Stimulated activated CD4-positive, alpha-beta T cell treated with anti-CD3 and anti-CD28 coated beads, Interleukin-4, amount 100 ng/mL, for 24 hours (primary cell): ENCODE measurements around the gene OTOP3.

Experiments
- DNase-seq: peaks from one replicate; pipeline ENCODE4 v3.0.0-alpha.2; 2020

OTOP3 gene

GRCh38 chr17:74990581-74991105 lies 54.9 kb downstream of the OTOP3 start:
- no peak for DNase-seq

DNA sequence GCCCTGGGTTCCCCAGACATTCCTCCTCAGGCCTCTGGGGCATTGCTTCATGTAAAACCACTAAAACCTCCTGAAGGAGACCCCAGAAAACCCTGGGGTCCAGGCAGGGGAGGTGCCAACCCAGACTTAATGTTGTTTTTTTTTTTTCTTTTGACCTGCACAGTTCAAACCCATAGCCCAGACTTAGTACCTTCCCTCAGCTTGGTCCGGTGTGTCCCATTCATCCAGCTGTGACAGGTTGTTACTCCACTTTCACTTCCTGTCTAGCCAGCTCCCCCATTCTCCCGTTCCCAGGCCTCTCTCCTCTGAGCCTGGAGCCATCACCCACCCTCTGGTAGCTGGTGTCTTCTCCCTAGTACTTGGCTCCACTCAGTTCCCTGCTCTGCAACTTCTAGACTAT lies 56.5 kb downstream of the OTOP3 start:
- DNase-seq: no peak

- DNase-seq: no peak
Measured at GRCh38 chr17:74994440-74994839, 58.7 kb downstream of the OTOP3 start.

GRCh38 chr17:74995847-74996246 lies 60.1 kb downstream of the OTOP3 start:
- no peak for DNase-seq

GRCh38 chr17:74998783-74999182 lies 63.1 kb downstream of the OTOP3 start:
- DNase-seq: no peak

GRCh38 chr17:74999523-74999922 lies 63.8 kb downstream of the OTOP3 start:
- DNase-seq: no peak
